Left forelimb (tissue), 1 donor: ENCODE results near the gene DPH5.

Experiments used
- DNase-seq: peaks from one replicate; pipeline ENCODE4 v3.0.0-alpha.2; 2018; ENCODE audit warnings: low spot score

Gene DPH5

DNA sequence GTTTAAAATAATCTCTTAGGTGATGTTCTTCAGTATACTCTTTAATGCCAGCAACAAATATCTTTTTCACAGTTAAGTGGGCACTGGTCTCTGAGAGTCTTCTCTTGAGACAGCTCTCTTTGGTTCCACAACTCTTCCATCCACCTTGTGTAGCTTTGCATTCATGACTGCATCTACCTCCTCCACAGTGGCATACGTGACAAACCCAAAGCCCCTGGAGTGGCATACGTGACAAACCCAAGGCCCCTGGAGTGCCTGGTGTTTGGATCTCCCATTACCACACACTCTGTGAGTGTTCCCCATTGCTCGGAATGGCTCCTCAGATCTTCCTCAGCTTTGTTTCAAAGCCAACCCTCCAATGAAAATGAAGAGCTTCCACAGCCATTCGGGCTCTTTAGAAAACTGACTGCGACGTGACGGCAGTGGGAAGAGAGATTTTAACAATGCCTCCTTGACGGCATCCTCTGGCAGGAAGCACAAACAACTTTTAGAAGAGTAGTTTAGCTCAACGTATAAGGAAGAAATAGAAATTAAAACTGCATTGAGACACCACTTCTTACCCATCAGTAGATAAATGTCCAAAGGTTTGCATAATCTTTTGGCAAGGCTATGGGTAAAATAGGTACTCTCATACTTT lies 83.9 kb downstream of the DPH5 start:
- DNase-seq, result no peak

- DNase-seq, result no peak
These were observed 84.5 kb downstream of the DPH5 start for GRCh38 chr1:100941098-100941527.
